Astrocyte (in vitro differentiated cells and primary cell): ENCODE measurements around the gene ABCA1.
"Not testable (repeated sequence)": the region's sequence is repeated elsewhere in the genome, so short reads cannot be mapped to it uniquely, and the experiment has no call there.

Source experiments
- CTCF ChIP-seq: IDR thresholded peaks from 2 replicates; pipeline ENCODE4 v1.5.1; 2011; ENCODE audit warnings: low read depth, mild to moderate bottlenecking, inconsistent platforms, low read length, moderate library complexity; ENCODE audit not compliant: insufficient read depth
- EZH2 ChIP-seq: IDR thresholded peaks from 2 replicates; pipeline ENCODE4 v1.6.1; 2012; ENCODE audit warnings: mild to moderate bottlenecking, low read length, inconsistent platforms; ENCODE audit not compliant: insufficient read depth

DNA sequence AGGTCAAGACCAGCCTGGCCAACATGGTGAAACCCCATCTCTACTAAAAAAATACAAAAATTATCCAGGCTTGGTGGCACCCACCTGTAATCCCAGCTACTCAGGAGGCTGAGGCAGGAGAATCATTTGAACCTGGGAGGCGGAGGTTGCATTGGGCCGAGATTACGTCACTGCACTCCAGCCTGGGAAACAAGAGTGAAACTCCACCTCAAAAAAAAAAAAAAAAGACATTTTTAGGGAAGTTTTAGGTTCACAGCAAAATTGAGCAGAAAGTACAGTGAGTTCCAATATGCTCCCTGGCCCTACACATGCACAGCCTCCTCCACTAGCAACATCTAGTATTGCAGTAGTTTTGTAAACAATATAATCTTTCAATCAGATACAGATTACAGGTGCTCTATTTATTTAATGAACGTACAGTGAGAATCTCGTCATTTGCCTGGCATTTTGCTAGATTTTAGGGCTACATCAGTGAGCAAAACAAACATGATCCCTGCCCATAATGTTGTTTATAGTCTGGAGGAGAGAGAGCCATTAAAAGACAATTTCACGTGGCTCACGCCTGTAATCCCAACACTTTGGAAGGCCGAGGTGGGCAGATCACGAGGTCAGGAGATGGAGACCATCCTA is 48.1 kb upstream of the ABCA1 start:
- TF ChIP-seq CTCF, EZH2: not testable (repeated sequence)
